ENCODE results near the gene ATP6V0C. TPM values are rescaled to one million over a fixed set of nuclear protein-coding genes. Genes with fewer than 3 reads are reported as not detected.
"Not testable (repeated sequence)": the region's sequence is repeated elsewhere in the genome, so short reads cannot be mapped to it uniquely, and the experiment has no call there.

Gene ATP6V0C
- total RNA-seq, 1 donor from 2014 or later = 157 TPM

DNA sequence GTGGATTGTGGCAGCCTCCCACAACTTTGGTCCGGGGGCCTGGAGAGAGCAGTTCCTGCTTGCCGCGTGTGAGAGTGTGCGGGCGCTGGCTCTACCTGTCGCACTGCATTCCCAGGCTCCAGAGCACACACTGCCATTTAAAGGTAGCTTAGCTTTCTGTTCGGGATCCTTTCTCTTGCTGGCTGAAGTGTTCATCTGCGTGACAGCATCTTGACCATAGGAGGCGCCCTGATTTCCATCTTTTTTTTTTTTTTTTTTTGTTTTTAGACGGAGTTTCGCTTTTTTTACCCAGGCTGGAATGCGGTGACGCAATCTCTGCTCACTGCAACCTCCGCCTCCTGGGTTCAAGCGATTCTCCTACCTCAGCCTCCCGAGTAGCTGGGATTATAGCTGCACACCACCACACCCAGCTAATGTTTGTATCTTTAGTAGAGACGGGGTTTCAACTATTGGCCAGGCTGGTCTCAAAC lies 37.7 kb downstream of the ATP6V0C start:
- not testable (repeated sequence) for DNase-seq (ENCODE audit: low spot score); H3K36me3 Mint-ChIP-seq (ENCODE audit: low read depth, unreplicated experiment); H3K27ac Mint-ChIP-seq (ENCODE audit: unreplicated experiment); H3K4me3 Mint-ChIP-seq (ENCODE audit: unreplicated experiment); H3K9me3 Mint-ChIP-seq (ENCODE audit: unreplicated experiment); H3K27me3 Mint-ChIP-seq (ENCODE audit: unreplicated experiment); H3K4me1 Mint-ChIP-seq (ENCODE audit: unreplicated experiment)

DNA sequence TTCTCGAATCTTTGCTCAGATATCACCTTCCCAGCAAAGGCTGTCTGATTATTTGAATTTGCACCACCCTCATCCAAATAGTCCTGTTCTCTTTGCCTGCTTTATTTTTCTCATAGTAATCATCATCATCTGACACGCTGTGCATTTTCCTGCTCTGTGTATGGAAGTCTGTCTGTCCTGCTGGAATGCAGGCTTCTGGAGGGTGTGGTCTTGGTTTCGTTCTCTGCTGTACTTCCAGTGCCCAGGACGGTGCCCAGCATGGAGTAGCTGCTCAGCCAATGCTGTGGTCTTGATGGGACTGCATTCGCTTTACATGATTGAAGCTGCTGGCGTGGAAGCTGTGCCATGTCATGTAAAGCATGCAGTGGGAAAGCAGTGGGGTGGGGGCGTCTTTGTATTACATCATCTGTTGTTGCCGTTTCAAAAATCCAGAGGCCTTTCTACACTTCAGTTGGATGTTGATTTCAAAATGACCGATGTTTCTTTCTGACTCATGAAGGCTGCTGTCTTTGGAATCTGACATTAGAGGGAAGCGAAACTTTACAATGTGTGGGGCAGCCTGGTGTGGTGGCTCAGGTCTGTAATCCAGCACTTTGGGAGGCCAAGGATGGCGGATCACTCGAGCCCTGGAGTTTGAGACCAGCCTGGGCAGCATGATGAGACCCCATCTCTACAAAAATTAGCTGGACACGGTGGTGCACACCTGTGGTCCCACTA lies 41.1 kb downstream of the ATP6V0C start:
- DNase-seq (ENCODE audit: low spot score); H3K4me3 Mint-ChIP-seq (ENCODE audit: unreplicated experiment); H3K27me3 Mint-ChIP-seq (ENCODE audit: unreplicated experiment); H3K9me3 Mint-ChIP-seq (ENCODE audit: unreplicated experiment); H3K4me1 Mint-ChIP-seq (ENCODE audit: unreplicated experiment); H3K27ac Mint-ChIP-seq (ENCODE audit: unreplicated experiment); H3K36me3 Mint-ChIP-seq (ENCODE audit: low read depth, unreplicated experiment): not testable (repeated sequence)

DNA sequence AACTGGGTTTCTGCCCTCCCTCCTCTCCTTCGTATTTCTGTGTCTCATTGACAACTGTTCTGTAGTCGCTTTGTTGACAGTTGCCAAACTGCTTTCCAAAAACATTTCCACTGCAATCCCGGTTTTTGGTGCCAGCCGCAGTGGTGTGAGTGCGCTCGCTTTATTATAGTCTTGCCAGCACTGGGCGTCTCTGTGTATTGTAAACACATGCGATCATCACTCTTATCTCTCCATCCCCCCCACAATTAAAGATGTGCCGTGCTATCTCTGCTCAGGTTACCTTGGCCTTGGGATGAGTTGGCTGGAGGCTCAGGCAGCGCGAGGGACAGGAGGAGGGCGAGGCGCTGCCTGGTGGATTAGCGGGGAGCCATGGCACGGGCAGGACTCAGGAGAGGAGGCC lies 43.4 kb downstream of the ATP6V0C start:
- not testable (repeated sequence) for H3K36me3 Mint-ChIP-seq (ENCODE audit: low read depth, unreplicated experiment); H3K27me3 Mint-ChIP-seq (ENCODE audit: unreplicated experiment); H3K4me3 Mint-ChIP-seq (ENCODE audit: unreplicated experiment); H3K27ac Mint-ChIP-seq (ENCODE audit: unreplicated experiment); H3K9me3 Mint-ChIP-seq (ENCODE audit: unreplicated experiment); H3K4me1 Mint-ChIP-seq (ENCODE audit: unreplicated experiment); DNase-seq (ENCODE audit: low spot score)

GRCh38 chr16:2560131-2560797 lies 46.5 kb downstream of the ATP6V0C start:
- not testable (repeated sequence) for H3K4me3 Mint-ChIP-seq (ENCODE audit: unreplicated experiment); DNase-seq (ENCODE audit: low spot score); H3K4me1 Mint-ChIP-seq (ENCODE audit: unreplicated experiment); H3K36me3 Mint-ChIP-seq (ENCODE audit: low read depth, unreplicated experiment); H3K27ac Mint-ChIP-seq (ENCODE audit: unreplicated experiment); H3K9me3 Mint-ChIP-seq (ENCODE audit: unreplicated experiment); H3K27me3 Mint-ChIP-seq (ENCODE audit: unreplicated experiment)

GRCh38 chr16:2560798-2561133 lies 47.0 kb downstream of the ATP6V0C start:
- not testable (repeated sequence) for H3K4me1 Mint-ChIP-seq (ENCODE audit: unreplicated experiment); H3K27ac Mint-ChIP-seq (ENCODE audit: unreplicated experiment); H3K27me3 Mint-ChIP-seq (ENCODE audit: unreplicated experiment); H3K36me3 Mint-ChIP-seq (ENCODE audit: low read depth, unreplicated experiment); H3K4me3 Mint-ChIP-seq (ENCODE audit: unreplicated experiment); H3K9me3 Mint-ChIP-seq (ENCODE audit: unreplicated experiment)
- peak; percentile 60 for DNase-seq (ENCODE audit: low spot score)

- not testable (repeated sequence) for H3K4me1 Mint-ChIP-seq (ENCODE audit: unreplicated experiment); H3K9me3 Mint-ChIP-seq (ENCODE audit: unreplicated experiment); H3K27me3 Mint-ChIP-seq (ENCODE audit: unreplicated experiment); DNase-seq (ENCODE audit: low spot score); H3K27ac Mint-ChIP-seq (ENCODE audit: unreplicated experiment); H3K4me3 Mint-ChIP-seq (ENCODE audit: unreplicated experiment); H3K36me3 Mint-ChIP-seq (ENCODE audit: low read depth, unreplicated experiment)
Measured at GRCh38 chr16:2567506-2567905, 53.8 kb downstream of the ATP6V0C start.

- not testable (repeated sequence) for H3K4me1 Mint-ChIP-seq (ENCODE audit: unreplicated experiment); H3K9me3 Mint-ChIP-seq (ENCODE audit: unreplicated experiment); H3K36me3 Mint-ChIP-seq (ENCODE audit: low read depth, unreplicated experiment); H3K4me3 Mint-ChIP-seq (ENCODE audit: unreplicated experiment); DNase-seq (ENCODE audit: low spot score); H3K27me3 Mint-ChIP-seq (ENCODE audit: unreplicated experiment); H3K27ac Mint-ChIP-seq (ENCODE audit: unreplicated experiment)
Measured at GRCh38 chr16:2568573-2568972, 54.8 kb downstream of the ATP6V0C start.

Small RNA genes within 50 kb of the gene (microRNA-seq; reads per million reads assigned to microRNA genes)
- gene MIR3178 (ENCODE audit: unreplicated experiment) (0.35 reads per million), gene MIR6768 (ENCODE audit: unreplicated experiment) (0.49 reads per million)

Other genes starting within 250 kb of the ATP6V0C start
- 203 TPM for gene RNPS1, start 245.8 kb upstream of the ATP6V0C start, total RNA-seq (ENCODE audit: unreplicated experiment)
- 10.4 TPM for gene ABCA3, start 173.2 kb upstream of the ATP6V0C start, total RNA-seq (ENCODE audit: unreplicated experiment)
- 30.2 TPM for gene CCNF, start 84.5 kb upstream of the ATP6V0C start, total RNA-seq (ENCODE audit: unreplicated experiment)
- gene TEDC2, start 53.8 kb upstream of the ATP6V0C start, total RNA-seq (ENCODE audit: unreplicated experiment) = 9.1 TPM
- gene NTN3, start 42.7 kb upstream of the ATP6V0C start, total RNA-seq (ENCODE audit: unreplicated experiment) = not detected
- gene TBC1D24, start 38.8 kb upstream of the ATP6V0C start, total RNA-seq (ENCODE audit: unreplicated experiment) = 17.3 TPM
- 53.3 TPM for gene AMDHD2, start 6.4 kb downstream of the ATP6V0C start, total RNA-seq (ENCODE audit: unreplicated experiment)
- gene CEMP1, start 17.5 kb downstream of the ATP6V0C start, total RNA-seq (ENCODE audit: unreplicated experiment) = not detected
- gene PDPK1, start 24.1 kb downstream of the ATP6V0C start, total RNA-seq (ENCODE audit: unreplicated experiment) = 33.6 TPM
- gene KCTD5, start 168.6 kb downstream of the ATP6V0C start, total RNA-seq (ENCODE audit: unreplicated experiment) = 24.3 TPM
- 0.90 TPM for gene PRSS27, start 206.3 kb downstream of the ATP6V0C start, total RNA-seq (ENCODE audit: unreplicated experiment)
- gene SRRM2, start 238.7 kb downstream of the ATP6V0C start, total RNA-seq (ENCODE audit: unreplicated experiment) = 456 TPM

Data from endothelial cell (in vitro differentiated cells).